ENCODE data around the gene TDRD7.

The TDRD7 gene

DNA sequence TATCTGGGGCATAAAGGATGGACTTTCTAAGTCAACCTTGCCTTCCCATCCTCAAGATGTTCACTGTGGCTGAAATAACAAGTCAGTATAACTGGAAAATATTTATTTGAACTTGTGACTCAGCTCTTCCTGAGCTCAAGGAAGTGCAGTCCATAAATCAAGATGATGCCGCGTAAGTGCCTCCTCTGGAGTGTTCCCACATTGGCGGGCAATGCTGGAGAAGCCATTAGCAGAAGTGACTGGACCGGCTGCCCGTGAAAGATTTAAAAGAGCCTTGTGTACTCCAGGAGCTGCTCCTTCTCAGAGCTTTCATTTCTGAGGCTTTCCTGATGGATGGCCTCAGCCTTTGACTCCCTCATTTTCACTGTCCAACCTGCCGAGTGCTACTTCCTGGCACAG is 107.0 kb downstream of the TDRD7 start:
- in situ Hi-C loops (cut with MboI; ENCODE audit: low sequenced_read_pairs, unreplicated experiment): no loop called here
- TF ChIP-seq, protein P1, sequence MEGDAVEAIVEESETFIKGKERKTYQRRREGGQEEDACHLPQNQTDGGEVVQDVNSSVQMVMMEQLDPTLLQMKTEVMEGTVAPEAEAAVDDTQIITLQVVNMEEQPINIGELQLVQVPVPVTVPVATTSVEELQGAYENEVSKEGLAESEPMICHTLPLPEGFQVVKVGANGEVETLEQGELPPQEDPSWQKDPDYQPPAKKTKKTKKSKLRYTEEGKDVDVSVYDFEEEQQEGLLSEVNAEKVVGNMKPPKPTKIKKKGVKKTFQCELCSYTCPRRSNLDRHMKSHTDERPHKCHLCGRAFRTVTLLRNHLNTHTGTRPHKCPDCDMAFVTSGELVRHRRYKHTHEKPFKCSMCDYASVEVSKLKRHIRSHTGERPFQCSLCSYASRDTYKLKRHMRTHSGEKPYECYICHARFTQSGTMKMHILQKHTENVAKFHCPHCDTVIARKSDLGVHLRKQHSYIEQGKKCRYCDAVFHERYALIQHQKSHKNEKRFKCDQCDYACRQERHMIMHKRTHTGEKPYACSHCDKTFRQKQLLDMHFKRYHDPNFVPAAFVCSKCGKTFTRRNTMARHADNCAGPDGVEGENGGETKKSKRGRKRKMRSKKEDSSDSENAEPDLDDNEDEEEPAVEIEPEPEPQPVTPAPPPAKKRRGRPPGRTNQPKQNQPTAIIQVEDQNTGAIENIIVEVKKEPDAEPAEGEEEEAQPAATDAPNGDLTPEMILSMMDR (IDR thresholded peaks at IDR 0.05; ENCODE audit: borderline replicate concordance, control extremely low read depth, extremely low read depth, insufficient read depth, missing control alignments): no peak
- no peak for DNase-seq (ENCODE audit: low spot score)

GRCh38 chr9:97519441-97519970 is 107.6 kb downstream of the TDRD7 start:
- in situ Hi-C loops (cut with MboI; ENCODE audit: low sequenced_read_pairs, unreplicated experiment): no loop called here
- TF ChIP-seq, protein P1 (IDR thresholded peaks at IDR 0.05; ENCODE audit: borderline replicate concordance, control extremely low read depth, extremely low read depth, insufficient read depth, missing control alignments): no peak

GRCh38 chr9:97521576-97522333 is 109.9 kb downstream of the TDRD7 start:
- in situ Hi-C loops (cut with MboI; ENCODE audit: low sequenced_read_pairs, unreplicated experiment): no loop called here
- no peak for DNase-seq (ENCODE audit: low spot score)
- TF ChIP-seq, protein P1 (IDR thresholded peaks at IDR 0.05; ENCODE audit: borderline replicate concordance, control extremely low read depth, extremely low read depth, insufficient read depth, missing control alignments): no peak

More at GRCh38 chr9:97519441-97519970, 107.6 kb downstream of the TDRD7 start:
- no peak for DNase-seq (ENCODE audit: low spot score)

DNA sequence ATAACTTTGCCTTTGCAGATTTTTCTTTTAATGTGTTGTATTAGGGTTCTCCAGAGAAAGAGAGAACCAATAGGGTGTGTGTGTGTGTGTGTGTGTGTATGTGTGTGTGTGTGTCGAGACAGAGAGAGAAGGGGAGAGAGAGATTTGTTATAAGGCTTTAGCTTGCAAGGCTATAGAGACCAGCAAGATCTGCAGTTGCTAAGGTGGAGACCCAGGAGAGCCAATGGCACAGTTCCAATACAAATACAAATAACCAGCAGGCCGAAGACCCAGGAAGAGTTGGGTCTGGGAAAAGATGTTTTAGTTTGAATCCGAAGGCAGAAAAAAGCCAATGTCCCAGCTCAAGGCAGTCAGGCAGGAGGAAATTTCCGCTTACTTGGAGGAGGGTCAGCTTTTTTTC is 112.5 kb downstream of the TDRD7 start:
- in situ Hi-C loops (cut with MboI; ENCODE audit: low sequenced_read_pairs, unreplicated experiment): no loop called here
- TF ChIP-seq, protein P1 (IDR thresholded peaks at IDR 0.05; ENCODE audit: borderline replicate concordance, control extremely low read depth, extremely low read depth, insufficient read depth, missing control alignments): no peak
- DNase-seq (ENCODE audit: low spot score): no peak

GRCh38 chr9:97525451-97525850 is 113.6 kb downstream of the TDRD7 start:
- DNase-seq (ENCODE audit: low spot score): no peak
- in situ Hi-C loops (cut with MboI; ENCODE audit: low sequenced_read_pairs, unreplicated experiment): no loop called here
- TF ChIP-seq, protein P1 (IDR thresholded peaks at IDR 0.05; ENCODE audit: borderline replicate concordance, control extremely low read depth, extremely low read depth, insufficient read depth, missing control alignments): no peak

DNA sequence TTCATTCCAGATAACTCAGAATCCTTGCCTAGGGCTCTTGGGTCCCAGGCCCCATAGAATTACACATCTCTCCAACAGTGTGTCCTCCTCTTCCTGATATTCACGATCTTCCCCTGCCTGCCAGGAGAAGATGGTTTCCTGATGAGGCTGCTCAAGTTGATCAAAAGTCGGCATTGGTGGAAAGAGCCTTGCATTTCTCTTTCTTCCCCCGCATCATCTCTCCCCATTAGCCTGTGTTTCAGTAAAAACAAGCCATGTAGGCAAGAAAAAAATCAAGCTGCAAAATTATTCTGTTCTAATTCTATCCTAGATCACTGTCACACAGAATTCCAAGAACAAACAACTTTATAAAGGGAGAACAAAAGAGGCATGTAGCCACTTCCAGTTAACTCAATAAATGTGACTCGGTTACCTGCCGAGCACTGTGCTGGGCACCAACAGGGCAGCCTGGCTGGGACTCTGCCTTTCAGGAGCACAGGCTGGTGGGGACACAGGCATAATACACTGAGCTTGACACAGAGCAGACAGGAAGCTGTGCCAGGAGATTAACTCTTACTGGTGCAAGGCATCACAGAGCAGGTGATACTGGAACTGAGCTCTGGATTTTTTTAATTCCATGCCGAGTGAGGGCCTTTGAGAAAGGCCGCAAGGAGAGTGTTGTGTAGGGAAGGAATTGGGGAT is 115.1 kb downstream of the TDRD7 start:
- no peak for DNase-seq (ENCODE audit: low spot score)
- in situ Hi-C loops (cut with MboI; ENCODE audit: low sequenced_read_pairs, unreplicated experiment): no loop called here
- TF ChIP-seq, protein P1 (IDR thresholded peaks at IDR 0.05; ENCODE audit: borderline replicate concordance, control extremely low read depth, extremely low read depth, insufficient read depth, missing control alignments): no peak

All from GM13976 (cell line).